Heart left ventricle (tissue), 13 donors: ENCODE data around the gene MS4A1.

Experiments used
- CTCF ChIP-seq, 12 donors: fragments of 200-600 bp; sonication (generic) in 4 of 12; IDR thresholded peaks; one replicate each; pipeline versions ENCODE4 v1.5.0 to v1.8.0; 2018 to 2022; ENCODE audit warnings: antibody characterized with exemption in 12 of 12, mild to moderate bottlenecking in 5 of 12
- POLR2A ChIP-seq, 2 donors: fragments of 450-650 bp; IDR thresholded peaks; one replicate each; pipeline ENCODE4 v1.6.1; 2017; ENCODE audit warnings: antibody characterized with exemption in 2 of 2, mild to moderate bottlenecking in 2 of 2, moderate library complexity in 2 of 2
- donor health status: ischemic (EF 13 %, LVEDD 7.1; RV severe dilation, severe dysfunction).
- donor health status: DM: no; HTN: yes; CAD: no.
- donor health status: DM: no; HTN: no; CAD: no.
- donor health status: ischemic (EF 25% LVEDD 6.9; RV normal size, moderate dysfunction).
- donor health status: ischemic (EF 25% LVEDD 5.7; RV mildly dilated, moderate dysfunction).
- donor health status: ischemic (EF 35%, LVEDD 5.7; RV mildly dilated, moderate dysfunction).
- donor health status: nonischemic (EF 11% LVEDD 7.7; RV severe dilation, severe dysfunction).
- donor health status: DM: yes; HTN: yes; CAD: no.
- donor health status: PGD.
- donor health status: ischemic (EF 29% LVEDD 5.4; RV normal size, mild dysfunction).
- donor health status: nonischemic (EF 23%, LVEDD 6.1; RV moderate dilation, normal function).

DNA sequence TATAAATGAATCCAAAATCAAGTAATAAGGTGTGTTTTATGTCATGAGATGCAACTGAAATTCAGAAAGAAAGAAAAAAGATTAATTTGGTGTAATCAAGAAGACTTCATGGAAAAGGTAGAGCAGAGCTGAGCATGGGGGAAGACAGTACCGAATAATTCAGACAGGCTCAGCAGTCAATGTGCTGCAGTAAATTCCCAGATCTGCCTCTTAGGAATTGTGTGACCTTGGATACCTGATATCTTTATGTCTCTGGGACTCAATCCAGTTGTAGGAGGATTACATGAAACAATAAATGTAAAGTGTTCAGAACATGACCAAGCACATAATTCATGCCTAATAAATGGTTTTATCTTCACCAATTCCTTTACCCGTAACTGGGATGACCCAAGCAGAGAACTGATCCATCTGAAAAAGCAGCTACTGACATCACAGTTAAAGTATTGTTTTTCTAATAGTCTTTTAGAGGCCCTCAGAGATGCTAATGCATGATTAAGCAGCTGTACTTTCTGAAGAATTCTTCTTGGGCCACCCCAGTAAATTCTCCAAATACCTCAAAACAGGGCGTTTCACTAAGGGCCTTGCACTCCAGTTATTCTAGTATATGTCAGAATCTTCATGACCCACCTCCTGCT lies 44.7 kb downstream of the MS4A1 start:
- TF ChIP-seq CTCF (IDR thresholded peaks at IDR 0.05) (no peak), POLR2A (IDR thresholded peaks at IDR 0.05) (no peak)
